Measurements from ENCODE around the gene GSS.

GSS gene

GRCh38 chr20:34946661-34947060 lies 8.9 kb downstream of the GSS start:
- DNase-seq (ENCODE audit: low read depth) = no peak

- no peak for DNase-seq (ENCODE audit: low read depth)
Measured at GRCh38 chr20:34945315-34946077, 10.1 kb downstream of the GSS start.

DNA sequence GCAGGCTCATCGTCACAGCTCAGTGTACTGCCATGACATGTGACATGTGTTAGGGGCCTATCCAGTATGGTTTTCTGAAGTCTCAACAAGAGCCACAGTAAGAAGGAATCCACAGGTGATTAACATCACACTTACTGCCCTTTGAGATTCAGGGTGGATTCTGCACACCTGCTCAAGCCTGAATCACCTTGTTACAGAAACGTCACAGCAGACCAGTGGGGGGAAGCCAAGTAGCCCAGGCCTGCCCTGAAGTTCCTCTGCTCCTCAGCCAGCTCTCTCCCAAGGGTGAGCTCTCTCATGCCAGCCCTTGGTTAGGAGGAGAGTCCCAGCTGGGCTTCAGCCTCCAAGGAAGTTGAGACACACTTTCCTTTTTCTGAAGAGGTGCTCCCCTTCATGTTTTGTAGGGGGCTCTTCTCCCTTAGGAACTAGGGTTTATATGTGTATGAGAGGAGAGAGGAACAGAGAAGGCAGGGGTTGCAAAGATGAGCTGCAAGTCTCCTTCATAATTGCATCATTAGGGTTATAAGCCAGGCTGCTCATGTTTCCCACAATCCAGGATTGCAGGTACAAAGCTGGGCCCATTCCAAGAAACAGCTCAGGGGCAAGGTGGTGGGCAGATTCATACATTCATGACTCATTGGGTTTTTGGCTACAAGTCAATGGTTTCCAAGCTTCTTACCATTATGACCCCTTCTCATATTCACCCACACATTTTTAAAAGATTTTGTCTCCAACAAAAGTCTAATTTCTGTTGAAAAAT lies 11.6 kb downstream of the GSS start:
- no peak for DNase-seq (ENCODE audit: low read depth)

GRCh38 chr20:34942301-34942700 lies 13.3 kb downstream of the GSS start:
- DNase-seq (ENCODE audit: low read depth) = no peak

DNA sequence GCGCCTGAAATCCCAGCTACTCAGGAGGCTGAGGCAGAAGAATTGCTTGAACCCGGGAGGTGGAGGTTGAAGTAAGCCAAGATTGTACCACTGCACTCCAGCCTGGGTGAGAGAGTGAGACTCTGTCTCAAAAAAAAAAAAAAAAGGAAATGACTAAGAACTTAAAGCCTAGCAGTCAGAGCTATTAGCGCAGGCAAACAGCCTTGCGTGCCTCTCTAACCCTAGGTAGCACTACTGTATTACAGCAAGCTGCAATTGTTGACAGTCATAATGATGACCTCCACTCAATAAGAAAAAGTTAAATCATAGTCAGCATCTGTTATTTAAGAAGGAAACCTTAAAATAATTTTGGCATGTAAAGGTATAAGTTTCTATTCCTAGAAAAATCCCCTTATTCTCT lies 14.4 kb downstream of the GSS start:
- no peak for DNase-seq (ENCODE audit: low read depth)

- no peak for DNase-seq (ENCODE audit: low read depth)
Measured at GRCh38 chr20:34940081-34940481, 15.5 kb downstream of the GSS start.

GRCh38 chr20:34938466-34939163 lies 17.0 kb downstream of the GSS start:
- DNase-seq (ENCODE audit: low read depth) = no peak

- no peak for DNase-seq (ENCODE audit: low read depth)
Measured at GRCh38 chr20:34931771-34932170, 23.8 kb downstream of the GSS start.

- no peak for DNase-seq (ENCODE audit: low read depth)
Measured at GRCh38 chr20:34928411-34928810, 27.2 kb downstream of the GSS start.

GRCh38 chr20:34927736-34928135 lies 27.9 kb downstream of the GSS start:
- DNase-seq (ENCODE audit: low read depth) = no peak

DNA sequence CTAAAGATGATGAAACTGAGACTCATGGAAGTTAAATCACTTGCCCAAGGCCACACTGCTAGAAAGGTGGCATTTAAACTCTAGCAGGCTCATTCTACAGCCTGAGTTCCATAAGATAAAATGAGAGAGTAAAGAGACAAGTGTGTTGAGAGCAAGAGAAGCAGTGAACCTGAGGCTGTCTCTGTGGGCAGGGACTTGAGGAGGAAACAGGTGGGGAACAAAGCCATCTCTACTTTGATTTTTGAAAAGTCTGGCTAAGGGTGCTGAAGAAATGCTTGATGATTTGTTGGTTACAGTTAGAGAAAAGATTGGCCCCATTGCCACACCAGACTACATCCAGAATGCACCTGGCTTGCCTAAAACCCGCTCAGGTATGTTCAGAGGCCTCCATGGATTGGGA lies 29.0 kb downstream of the GSS start:
- DNase-seq (ENCODE audit: low read depth) = no peak

DNA sequence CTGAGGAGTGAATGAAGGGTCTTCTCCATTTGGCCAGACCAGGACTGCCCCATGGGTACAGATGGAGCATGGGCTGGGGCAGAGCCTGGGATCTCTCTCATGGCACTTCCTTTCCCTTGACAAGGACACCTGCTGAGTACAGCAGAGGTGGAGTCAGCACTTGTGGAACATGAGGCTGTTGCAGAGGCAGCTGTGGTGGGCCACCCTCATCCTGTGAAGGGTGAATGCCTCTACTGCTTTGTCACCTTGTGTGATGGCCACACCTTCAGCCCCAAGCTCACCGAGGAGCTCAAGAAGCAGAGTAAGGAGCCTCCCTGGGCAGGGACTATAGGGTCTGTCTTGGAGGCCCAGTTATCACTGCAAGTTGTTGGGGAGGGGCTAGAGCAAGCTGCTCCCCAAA lies 29.6 kb downstream of the GSS start:
- no peak for DNase-seq (ENCODE audit: low read depth)

DNA sequence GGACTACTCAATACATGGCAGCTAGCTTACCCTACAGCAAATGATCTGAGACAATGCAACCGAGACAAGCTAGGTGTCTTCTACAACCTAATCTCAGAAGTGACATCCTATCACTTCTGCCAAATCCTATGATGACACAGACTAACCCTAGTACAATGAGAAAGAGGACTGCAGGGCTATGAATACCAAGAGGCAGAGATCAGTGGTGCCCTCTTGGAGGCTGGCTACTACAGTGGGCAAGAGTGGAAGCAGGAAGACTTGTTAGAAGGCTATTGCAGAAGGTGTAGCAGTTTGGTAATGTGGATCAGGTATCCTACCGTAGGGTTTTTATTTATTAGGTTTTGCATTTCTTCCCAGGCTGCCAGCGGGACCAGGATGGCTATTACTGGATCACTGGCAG lies 30.3 kb downstream of the GSS start:
- no peak for DNase-seq (ENCODE audit: low read depth)

DNA sequence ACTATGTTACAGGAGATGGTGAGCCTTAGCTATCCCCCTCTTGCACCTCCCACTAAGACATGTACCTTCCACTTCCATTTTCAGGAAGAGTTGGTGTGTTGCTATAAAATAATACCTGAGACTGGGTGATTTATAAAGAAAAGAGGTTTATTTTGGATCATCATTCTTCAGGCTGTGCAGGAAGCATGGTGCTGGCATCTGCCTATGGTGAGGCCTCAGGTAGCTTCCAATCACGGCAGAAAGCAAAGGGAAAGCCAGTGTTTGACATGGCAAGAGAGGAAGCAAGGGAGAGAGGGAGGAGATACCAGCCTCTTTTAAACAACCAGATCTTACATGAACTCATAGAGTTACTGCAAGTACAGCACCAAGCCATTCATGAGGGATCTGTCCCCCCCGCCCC lies 32.2 kb downstream of the GSS start:
- DNase-seq (ENCODE audit: low read depth) = no peak

- no peak for DNase-seq (ENCODE audit: low read depth)
Measured at GRCh38 chr20:34922654-34923381, 32.8 kb downstream of the GSS start.

DNA sequence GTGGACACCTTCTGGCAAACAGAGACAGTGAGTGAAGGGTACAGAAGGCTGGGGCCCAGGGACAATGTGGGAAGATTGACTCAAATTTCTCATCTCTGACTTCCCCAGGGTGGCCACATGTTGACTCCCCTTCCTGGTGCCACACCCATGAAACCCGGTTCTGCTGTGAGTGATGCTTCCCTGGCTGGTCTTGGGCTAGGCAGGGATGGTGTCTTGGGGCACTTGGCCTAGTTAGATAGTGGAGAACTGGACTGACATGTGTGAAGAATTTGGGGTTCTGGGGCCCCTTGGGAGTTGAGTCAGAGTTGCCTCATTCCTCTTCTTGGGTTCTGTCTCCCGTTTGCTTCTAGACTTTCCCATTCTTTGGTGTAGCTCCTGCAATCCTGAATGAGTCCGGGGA lies 34.2 kb downstream of the GSS start:
- no peak for DNase-seq (ENCODE audit: low read depth)

DNA sequence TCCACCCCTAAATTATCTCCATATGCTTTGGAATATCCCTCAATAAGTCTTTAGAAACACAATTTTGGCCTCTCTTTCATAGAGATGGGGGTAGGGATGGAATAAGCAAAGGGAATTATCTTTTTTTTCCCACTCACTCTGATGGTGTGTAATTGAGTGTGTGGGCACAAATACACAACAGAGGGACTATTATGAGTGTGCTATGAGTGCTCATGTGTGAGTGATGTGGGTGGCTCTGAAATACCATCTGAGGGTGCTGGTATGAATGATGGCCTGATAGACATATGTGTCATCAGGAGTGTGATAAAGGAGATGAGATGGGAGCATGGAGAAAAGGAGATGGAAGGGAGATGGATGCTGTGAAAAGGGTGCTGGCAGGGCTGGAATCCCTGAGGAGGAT lies 35.6 kb downstream of the GSS start:
- DNase-seq (ENCODE audit: low read depth) = no peak

GRCh38 chr20:34916774-34917354 lies 38.7 kb downstream of the GSS start:
- DNase-seq (ENCODE audit: low read depth) = no peak

GRCh38 chr20:34915749-34916455 lies 39.7 kb downstream of the GSS start:
- DNase-seq (ENCODE audit: low read depth) = no peak

DNA sequence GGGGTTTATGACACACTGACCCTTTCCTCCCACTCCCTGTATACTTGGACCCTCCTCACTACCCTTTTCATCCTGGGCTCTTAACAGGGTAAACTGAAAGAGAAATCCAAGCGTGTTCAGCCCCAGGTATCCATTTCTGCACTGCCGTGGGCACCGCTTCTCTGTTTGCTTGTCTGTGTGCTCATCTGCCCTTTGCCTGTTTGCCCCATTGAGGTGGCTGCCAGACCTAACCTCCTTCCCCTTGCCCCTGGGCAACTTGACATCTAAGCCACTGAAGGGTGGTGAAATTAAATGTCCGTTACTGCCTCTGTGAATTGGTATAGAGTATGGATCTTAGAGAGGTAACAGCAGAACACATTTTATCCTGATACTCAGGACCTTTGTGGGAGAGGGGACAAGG lies 40.5 kb downstream of the GSS start:
- DNase-seq (ENCODE audit: low read depth) = no peak
